ENCODE results near the gene USB1.

USB1 gene

GRCh38 chr16:58031016-58031800 is 30.0 kb downstream of the USB1 start:
- Histone ChIP-seq H3K36me3 (ENCODE audit: insufficient read depth, low read depth, low read length) (no peaks in the 10 kb centered on the region), H3K4me3 (ENCODE audit: low read length) (no peak overlapping the region), H3K4me1 (ENCODE audit: insufficient read depth, low read length) (peaks cover 13% of the 10 kb centered on the region), H3K27ac (ENCODE audit: low read length) (no peak overlapping the region), H3K27me3 (ENCODE audit: insufficient read depth, low read length) (no peaks in the 10 kb centered on the region), H3K9me3 (ENCODE audit: insufficient read depth, low read depth, low read length) (no peaks in the 10 kb centered on the region), H3K9ac (ENCODE audit: low read depth, low read length) (no peak overlapping the region)

DNA sequence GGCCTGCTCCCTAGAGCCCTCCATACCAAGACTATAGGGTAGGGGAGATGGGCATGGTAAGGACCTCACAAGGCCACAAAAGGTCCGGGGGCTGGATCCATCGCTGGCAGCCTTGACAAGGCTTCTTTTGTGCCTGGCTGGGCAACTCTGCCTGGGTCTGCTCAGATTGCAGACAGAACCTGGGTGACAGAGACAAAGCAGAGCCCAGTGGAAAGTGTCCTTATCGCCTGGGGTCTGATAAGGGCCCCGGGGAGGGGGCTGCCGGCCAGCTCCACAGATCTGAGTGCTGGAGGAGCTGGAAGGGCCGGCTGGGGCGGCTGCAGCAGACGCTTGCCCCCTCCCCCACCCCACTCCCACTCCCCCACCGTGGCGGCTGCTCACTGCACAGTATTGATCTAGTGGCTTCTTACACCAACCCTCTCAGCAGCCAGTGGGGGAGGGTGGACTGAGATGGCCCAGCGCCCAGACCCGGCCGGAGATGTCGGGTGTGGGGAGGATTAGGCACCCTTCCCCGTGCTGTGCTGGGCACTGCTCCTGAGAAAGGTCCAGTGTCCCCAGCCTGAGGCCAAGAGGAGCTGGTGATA is 31.6 kb downstream of the USB1 start:
- Histone ChIP-seq H3K4me1 (ENCODE audit: insufficient read depth, low read length) (peaks cover 13% of the 10 kb centered on the region), H3K36me3 (ENCODE audit: insufficient read depth, low read depth, low read length) (peaks cover 4% of the 10 kb centered on the region; the same call in 1 of the 2 replicates), H3K4me3 (ENCODE audit: low read length) (no peak overlapping the region), H3K9me3 (ENCODE audit: insufficient read depth, low read depth, low read length) (no peaks in the 10 kb centered on the region), H3K27ac (ENCODE audit: low read length) (no peak overlapping the region), H3K9ac (ENCODE audit: low read depth, low read length) (no peak overlapping the region), H3K27me3 (ENCODE audit: insufficient read depth, low read length) (no peaks in the 10 kb centered on the region)

DNA sequence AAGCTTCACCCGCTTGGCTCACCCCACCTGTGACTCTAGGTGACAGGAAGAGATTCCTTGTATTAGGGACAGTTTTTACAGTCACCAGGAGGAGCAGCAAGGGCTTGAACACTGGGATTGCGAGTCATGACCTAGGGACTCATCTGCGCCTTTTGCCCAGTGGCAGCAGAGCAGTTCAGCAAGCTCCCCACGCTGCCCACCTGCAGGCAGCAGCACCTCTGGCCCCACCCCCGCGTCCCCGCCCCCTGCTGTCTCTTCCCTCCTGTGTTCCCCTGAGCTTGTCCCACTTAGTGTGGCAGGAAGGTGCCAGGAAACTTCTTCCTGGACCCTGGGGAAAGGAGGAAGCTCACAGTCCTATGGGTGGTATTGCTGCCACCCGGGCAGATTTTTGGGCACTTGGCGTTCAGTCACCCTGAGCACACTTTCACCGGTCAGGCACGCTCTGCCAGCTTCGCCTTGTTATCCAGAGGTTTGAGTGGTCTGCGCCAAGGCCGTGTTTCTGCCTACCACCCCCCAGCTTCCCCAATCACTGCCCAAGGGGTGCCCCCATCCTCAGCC is 33.0 kb downstream of the USB1 start:
- Histone ChIP-seq H3K27me3 (ENCODE audit: insufficient read depth, low read length) (no peaks in the 10 kb centered on the region), H3K9ac (ENCODE audit: low read depth, low read length) (no peak overlapping the region), H3K27ac (ENCODE audit: low read length) (no peak overlapping the region), H3K9me3 (ENCODE audit: insufficient read depth, low read depth, low read length) (no peaks in the 10 kb centered on the region), H3K4me3 (ENCODE audit: low read length) (no peak overlapping the region), H3K4me1 (ENCODE audit: insufficient read depth, low read length) (no peaks in the 10 kb centered on the region; the same call in 1 of the 2 replicates), H3K36me3 (ENCODE audit: insufficient read depth, low read depth, low read length) (peaks cover 14% of the 10 kb centered on the region)

DNA sequence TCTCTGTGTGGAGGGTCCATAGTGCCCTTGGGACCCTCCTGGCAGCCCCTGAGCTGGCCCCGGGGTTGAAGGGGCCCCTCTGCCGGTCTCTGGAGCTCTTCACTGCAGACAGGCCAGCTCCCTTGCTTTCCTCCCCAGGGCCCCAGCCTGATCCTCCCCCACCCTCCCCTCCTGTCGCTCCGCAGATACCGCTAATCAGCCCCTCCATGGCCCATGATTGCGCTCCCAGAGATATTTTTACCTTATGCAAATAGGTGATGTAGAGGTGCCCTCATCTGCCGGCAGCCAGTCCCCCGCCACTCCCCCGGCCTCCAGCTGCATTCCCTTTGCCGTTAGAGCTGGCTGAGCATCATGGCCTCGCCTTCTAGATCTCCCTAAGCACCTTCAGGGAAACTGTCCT is 33.6 kb downstream of the USB1 start:
- Histone ChIP-seq H3K9ac (ENCODE audit: low read depth, low read length) (no peak overlapping the region), H3K4me1 (ENCODE audit: insufficient read depth, low read length) (no peaks in the 10 kb centered on the region; the same call in 1 of the 2 replicates), H3K27ac (ENCODE audit: low read length) (no peak overlapping the region), H3K4me3 (ENCODE audit: low read length) (no peak overlapping the region), H3K36me3 (ENCODE audit: insufficient read depth, low read depth, low read length) (peaks cover 20% of the 10 kb centered on the region), H3K9me3 (ENCODE audit: insufficient read depth, low read depth, low read length) (no peaks in the 10 kb centered on the region), H3K27me3 (ENCODE audit: insufficient read depth, low read length) (no peaks in the 10 kb centered on the region)

GRCh38 chr16:58035356-58036170 is 34.4 kb downstream of the USB1 start:
- H3K9me3 ChIP-seq (ENCODE audit: insufficient read depth, low read depth, low read length): no peaks in the 10 kb centered on the region
- H3K4me1 ChIP-seq (ENCODE audit: insufficient read depth, low read length): no peaks in the 10 kb centered on the region; the same call in 1 of the 2 replicates
- no peak overlapping the region for H3K27ac ChIP-seq (ENCODE audit: low read length)
- H3K36me3 ChIP-seq (ENCODE audit: insufficient read depth, low read depth, low read length): peaks cover 28% of the 10 kb centered on the region
- H3K4me3 ChIP-seq (ENCODE audit: low read length): no peak overlapping the region
- no peak overlapping the region for H3K9ac ChIP-seq (ENCODE audit: low read depth, low read length)
- no peaks in the 10 kb centered on the region for H3K27me3 ChIP-seq (ENCODE audit: insufficient read depth, low read length)

- no peak overlapping the region for H3K9ac ChIP-seq (ENCODE audit: low read depth, low read length)
- H3K9me3 ChIP-seq (ENCODE audit: insufficient read depth, low read depth, low read length): no peaks in the 10 kb centered on the region
- peaks cover 33% of the 10 kb centered on the region for H3K36me3 ChIP-seq (ENCODE audit: insufficient read depth, low read depth, low read length)
- H3K27ac ChIP-seq (ENCODE audit: low read length): no peak overlapping the region
- no peaks in the 10 kb centered on the region; the same call in 1 of the 2 replicates for H3K4me1 ChIP-seq (ENCODE audit: insufficient read depth, low read length)
- H3K4me3 ChIP-seq (ENCODE audit: low read length): no peak overlapping the region
- H3K27me3 ChIP-seq (ENCODE audit: insufficient read depth, low read length): no peaks in the 10 kb centered on the region
Observed at GRCh38 chr16:58036943-58037342, 35.7 kb downstream of the USB1 start.

GRCh38 chr16:58037365-58038057 is 36.3 kb downstream of the USB1 start:
- Histone ChIP-seq H3K27ac (ENCODE audit: low read length) (no peak overlapping the region), H3K9me3 (ENCODE audit: insufficient read depth, low read depth, low read length) (no peaks in the 10 kb centered on the region), H3K36me3 (ENCODE audit: insufficient read depth, low read depth, low read length) (peaks cover 38% of the 10 kb centered on the region), H3K4me3 (ENCODE audit: low read length) (no peak overlapping the region), H3K9ac (ENCODE audit: low read depth, low read length) (no peak overlapping the region), H3K4me1 (ENCODE audit: insufficient read depth, low read length) (no peaks in the 10 kb centered on the region; the same call in 1 of the 2 replicates), H3K27me3 (ENCODE audit: insufficient read depth, low read length) (no peaks in the 10 kb centered on the region)

GRCh38 chr16:58038219-58038641 is 37.0 kb downstream of the USB1 start:
- Histone ChIP-seq H3K4me3 (ENCODE audit: low read length) (no peak overlapping the region), H3K27me3 (ENCODE audit: insufficient read depth, low read length) (no peaks in the 10 kb centered on the region), H3K27ac (ENCODE audit: low read length) (no peak overlapping the region), H3K9ac (ENCODE audit: low read depth, low read length) (no peak overlapping the region), H3K36me3 (ENCODE audit: insufficient read depth, low read depth, low read length) (peaks cover 46% of the 10 kb centered on the region), H3K9me3 (ENCODE audit: insufficient read depth, low read depth, low read length) (no peaks in the 10 kb centered on the region), H3K4me1 (ENCODE audit: insufficient read depth, low read length) (no peaks in the 10 kb centered on the region)

DNA sequence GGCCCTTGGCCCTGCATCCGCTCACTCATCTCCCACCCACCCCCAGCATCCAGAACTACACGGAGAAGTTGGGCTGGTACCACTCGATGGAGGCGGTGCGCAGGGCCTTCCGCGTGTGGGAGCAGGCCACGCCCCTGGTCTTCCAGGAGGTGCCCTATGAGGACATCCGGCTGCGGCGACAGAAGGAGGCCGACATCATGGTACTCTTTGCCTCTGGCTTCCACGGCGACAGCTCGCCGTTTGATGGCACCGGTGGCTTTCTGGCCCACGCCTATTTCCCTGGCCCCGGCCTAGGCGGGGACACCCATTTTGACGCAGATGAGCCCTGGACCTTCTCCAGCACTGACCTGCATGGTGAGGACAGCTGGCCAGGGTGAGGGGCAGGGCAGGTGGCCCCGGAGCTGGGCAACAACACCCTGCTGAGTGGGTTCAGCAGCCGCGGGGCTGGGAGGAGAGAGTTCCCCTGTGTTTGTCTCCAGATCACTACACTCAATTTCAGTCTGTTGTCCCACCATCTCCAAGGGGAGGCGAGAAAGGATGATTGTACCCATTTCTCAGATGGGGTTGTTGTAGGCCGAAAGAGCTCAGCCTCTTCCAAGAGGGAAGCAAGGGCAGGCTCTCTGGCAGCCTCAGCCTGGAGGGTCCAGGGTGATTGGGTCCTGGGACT is 38.8 kb downstream of the USB1 start:
- no peaks in the 10 kb centered on the region for H3K9me3 ChIP-seq (ENCODE audit: insufficient read depth, low read depth, low read length)
- no peak overlapping the region for H3K4me3 ChIP-seq (ENCODE audit: low read length)
- H3K27ac ChIP-seq (ENCODE audit: low read length): no peak overlapping the region
- H3K27me3 ChIP-seq (ENCODE audit: insufficient read depth, low read length): no peaks in the 10 kb centered on the region
- H3K9ac ChIP-seq (ENCODE audit: low read depth, low read length): no peak overlapping the region
- no peaks in the 10 kb centered on the region for H3K4me1 ChIP-seq (ENCODE audit: insufficient read depth, low read length)
- peaks cover 60% of the 10 kb centered on the region for H3K36me3 ChIP-seq (ENCODE audit: insufficient read depth, low read depth, low read length)

GRCh38 chr16:58040496-58040846 is 39.3 kb downstream of the USB1 start:
- Histone ChIP-seq H3K27me3 (ENCODE audit: insufficient read depth, low read length) (no peaks in the 10 kb centered on the region), H3K4me3 (ENCODE audit: low read length) (no peak overlapping the region), H3K36me3 (ENCODE audit: insufficient read depth, low read depth, low read length) (peaks cover 60% of the 10 kb centered on the region), H3K27ac (ENCODE audit: low read length) (no peak overlapping the region), H3K9ac (ENCODE audit: low read depth, low read length) (no peak overlapping the region), H3K9me3 (ENCODE audit: insufficient read depth, low read depth, low read length) (no peaks in the 10 kb centered on the region), H3K4me1 (ENCODE audit: insufficient read depth, low read length) (no peaks in the 10 kb centered on the region)
